ENCODE results near the gene EID3. TPM values are rescaled to one million over a fixed set of nuclear protein-coding genes. Genes with fewer than 3 reads are reported as not detected.
"Not testable (repeated sequence)": the region's sequence is repeated elsewhere in the genome, so short reads cannot be mapped to it uniquely, and the experiment has no call there.

Gene EID3
- total RNA-seq, 4 donors from 2014 or later = 17.2 to 52.0 (median 23.4) TPM

- no peak for DNase-seq
- Histone ChIP-seq H3K27ac (no peak overlapping the region), H3K27me3 (no peaks in the 10 kb centered on the region), H3K9me3 (no peaks in the 10 kb centered on the region), H3K36me3 (peaks cover 0 to 31% (median 0%) of the 10 kb centered on the region in 3 donors), H3K4me1 (peaks cover 3 to 19% (median 7%) of the 10 kb centered on the region in 4 donors), H3K4me3 (no peak overlapping the region)
- TF ChIP-seq POLR2A (IDR thresholded peaks at IDR 0.05) (no peak), CTCF (IDR thresholded peaks at IDR 0.05) (no peak)
These were observed 11.5 kb upstream of the EID3 start for GRCh38 chr12:104291867-104292524.

GRCh38 chr12:104292872-104293794 lies 10.4 kb upstream of the EID3 start:
- Histone ChIP-seq H3K36me3 (peaks cover 0 to 31% (median 0%) of the 10 kb centered on the region in 3 donors), H3K9me3 (no peaks in the 10 kb centered on the region), H3K4me3 (no peak overlapping the region), H3K27me3 (no peaks in the 10 kb centered on the region), H3K4me1 (peaks cover 3 to 19% (median 7%) of the 10 kb centered on the region in 4 donors), H3K27ac (no peak overlapping the region)
- no peak for DNase-seq
- TF ChIP-seq CTCF (IDR thresholded peaks at IDR 0.05) (no peak), POLR2A (IDR thresholded peaks at IDR 0.05) (no peak)

- H3K27me3 ChIP-seq, H3K4me3 ChIP-seq, H3K9me3 ChIP-seq, DNase-seq, H3K27ac ChIP-seq: not testable (repeated sequence)
- Histone ChIP-seq H3K36me3 (peaks cover 0 to 31% (median 0%) of the 10 kb centered on the region in 3 donors), H3K4me1 (peaks cover 3 to 17% (median 6%) of the 10 kb centered on the region in 4 donors)
- peak in 1 of 6 experiments; percentile 22 for TF ChIP-seq CTCF (IDR thresholded peaks at IDR 0.05)
These were observed 9.2 kb upstream of the EID3 start for GRCh38 chr12:104294158-104294859.

GRCh38 chr12:104294927-104295668 lies 8.4 kb upstream of the EID3 start:
- Histone ChIP-seq H3K4me1 (peaks cover 0 to 12% (median 2%) of the 10 kb centered on the region in 4 donors), H3K27me3 (no peaks in the 10 kb centered on the region), H3K9me3 (no peaks in the 10 kb centered on the region), H3K4me3 (no peak overlapping the region), H3K36me3 (peaks cover 0 to 31% (median 0%) of the 10 kb centered on the region in 3 donors), H3K27ac (no peak overlapping the region)
- TF ChIP-seq CTCF (IDR thresholded peaks at IDR 0.05) (no peak), POLR2A (IDR thresholded peaks at IDR 0.05) (no peak)
- no peak for DNase-seq

- H3K4me3 ChIP-seq = no peak overlapping the region
- no peak for DNase-seq
- peaks cover 0 to 18% (median 2%) of the 10 kb centered on the region in 4 donors for H3K4me1 ChIP-seq
- TF ChIP-seq CTCF (IDR thresholded peaks at IDR 0.05) (no peak), POLR2A (IDR thresholded peaks at IDR 0.05) (no peak)
- no peaks in the 10 kb centered on the region for H3K9me3 ChIP-seq
- H3K27me3 ChIP-seq = no peaks in the 10 kb centered on the region
- no peak overlapping the region for H3K27ac ChIP-seq
- H3K36me3 ChIP-seq = peaks cover 0 to 31% (median 0%) of the 10 kb centered on the region in 3 donors
These were observed 7.6 kb upstream of the EID3 start for GRCh38 chr12:104295954-104296353.

All from Peyer's patch (tissue), 4 donors.